ENCODE measurements around the gene ZNF224.

DNA sequence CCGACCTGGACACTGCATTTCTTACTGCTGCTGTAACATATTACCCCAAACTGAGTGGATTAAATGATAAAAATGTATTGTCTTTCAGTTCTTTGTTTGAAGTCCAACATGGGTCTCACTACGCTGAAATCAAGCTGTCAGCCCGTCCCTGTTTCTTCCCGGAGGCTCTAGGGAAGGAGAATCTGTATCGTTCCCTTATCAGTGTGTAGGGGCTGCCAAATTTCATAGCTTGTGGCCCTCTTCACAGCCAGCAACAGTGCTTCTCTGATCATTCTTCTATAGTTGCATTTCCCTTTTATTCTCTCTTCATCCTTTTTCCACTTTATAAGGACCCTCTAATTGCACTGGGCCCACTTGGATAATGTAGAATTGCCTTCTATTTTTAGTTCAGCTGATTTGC is 57.3 kb downstream of the ZNF224 start:
- TF ChIP-seq, protein P1, sequence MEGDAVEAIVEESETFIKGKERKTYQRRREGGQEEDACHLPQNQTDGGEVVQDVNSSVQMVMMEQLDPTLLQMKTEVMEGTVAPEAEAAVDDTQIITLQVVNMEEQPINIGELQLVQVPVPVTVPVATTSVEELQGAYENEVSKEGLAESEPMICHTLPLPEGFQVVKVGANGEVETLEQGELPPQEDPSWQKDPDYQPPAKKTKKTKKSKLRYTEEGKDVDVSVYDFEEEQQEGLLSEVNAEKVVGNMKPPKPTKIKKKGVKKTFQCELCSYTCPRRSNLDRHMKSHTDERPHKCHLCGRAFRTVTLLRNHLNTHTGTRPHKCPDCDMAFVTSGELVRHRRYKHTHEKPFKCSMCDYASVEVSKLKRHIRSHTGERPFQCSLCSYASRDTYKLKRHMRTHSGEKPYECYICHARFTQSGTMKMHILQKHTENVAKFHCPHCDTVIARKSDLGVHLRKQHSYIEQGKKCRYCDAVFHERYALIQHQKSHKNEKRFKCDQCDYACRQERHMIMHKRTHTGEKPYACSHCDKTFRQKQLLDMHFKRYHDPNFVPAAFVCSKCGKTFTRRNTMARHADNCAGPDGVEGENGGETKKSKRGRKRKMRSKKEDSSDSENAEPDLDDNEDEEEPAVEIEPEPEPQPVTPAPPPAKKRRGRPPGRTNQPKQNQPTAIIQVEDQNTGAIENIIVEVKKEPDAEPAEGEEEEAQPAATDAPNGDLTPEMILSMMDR (IDR thresholded peaks at IDR 0.05; ENCODE audit: low read depth, low read length), result no peak
- no peak for TF ChIP-seq POLR2A (IDR thresholded peaks at IDR 0.05; ENCODE audit: extremely low read depth, insufficient read length)
- TF ChIP-seq, protein P2, sequence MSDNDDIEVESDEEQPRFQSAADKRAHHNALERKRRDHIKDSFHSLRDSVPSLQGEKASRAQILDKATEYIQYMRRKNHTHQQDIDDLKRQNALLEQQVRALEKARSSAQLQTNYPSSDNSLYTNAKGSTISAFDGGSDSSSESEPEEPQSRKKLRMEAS (IDR thresholded peaks at IDR 0.05; ENCODE audit: low read depth, low read length), result no peak
